ENCODE data around the gene TLK2. TPM values are rescaled to one million over a fixed set of nuclear protein-coding genes. Genes with fewer than 3 reads are reported as not detected.
"Not testable (repeated sequence)": the region's sequence is repeated elsewhere in the genome, so short reads cannot be mapped to it uniquely, and the experiment has no call there.

TLK2 gene
- total and polyA plus RNA-seq, 2 donors (not counting 3 experiments of a cell fraction or from before 2014, with no cell fraction given): 30.7 to 40.7 TPM

- dilution Hi-C loops (cut with MboI; ENCODE audit: extremely low pct_ligation_motif_present, low sequenced_read_pairs); POLR2A ChIA-PET; H3K4me2 ChIP-seq (ENCODE audit: insufficient read depth, low read length); H3K27me3 ChIP-seq (ENCODE audit: control insufficient read depth in 2 of 2, insufficient read depth in 2 of 2, low read length in 2 of 2); CTCF ChIA-PET; H2AFZ ChIP-seq (ENCODE audit: low read depth, low read length); H3K36me3 ChIP-seq (ENCODE audit: control insufficient read depth in 2 of 2, extremely low read depth in 1 of 2, insufficient read depth in 2 of 2, low read length in 2 of 2); H3K9me3 ChIP-seq (replicated peaks; ENCODE audit: control insufficient read depth, insufficient read depth, low read length); BruUV-seq (replicated peaks); FAIRE-seq; H4K20me1 ChIP-seq (replicated peaks; ENCODE audit: control insufficient read depth, extremely low read depth, insufficient read depth, low read length); DNase-seq (ENCODE audit: low read depth, low spot score); H3K9me1 ChIP-seq (replicated peaks; ENCODE audit: control insufficient read depth, extremely low read depth, insufficient read depth, low read length): not testable (repeated sequence)
- H3K4me1 ChIP-seq (ENCODE audit: control insufficient read depth, extremely low read depth, insufficient read depth, low read length): peaks cover 11% of the 10 kb centered on the region
- peak overlapping the region; percentile 83 for H3K9ac ChIP-seq (replicated peaks; ENCODE audit: extremely low read depth, insufficient read depth, low read length)
- peaks cover 46% of the 10 kb centered on the region for H3K79me2 ChIP-seq (ENCODE audit: control insufficient read depth, insufficient read depth, low read length)
- intact Hi-C loops (cut with micrococcal nuclease): loop anchor here (5.0 kb wide), 1 partner anchor 57 kb away; the partner anchor contains the start of gene METTL2A
- H3K4me3 ChIP-seq (replicated peaks in 1 of 3; ENCODE audit: insufficient read depth in 1 of 3, low read depth in 1 of 3, low read length in 3 of 3): peak overlapping the region; percentile 61 to 94 (median 92)
- peak overlapping the region; percentile 71 for H3K27ac ChIP-seq (ENCODE audit: insufficient read depth, low read depth, low read length)
Measured at GRCh38 chr17:62478880-62479638, 434 bp downstream of the TLK2 start.

- H3K79me2 ChIP-seq (ENCODE audit: control insufficient read depth, insufficient read depth, low read length): peaks cover 46% of the 10 kb centered on the region
- H3K27me3 ChIP-seq (ENCODE audit: control insufficient read depth in 2 of 2, insufficient read depth in 2 of 2, low read length in 2 of 2); H2AFZ ChIP-seq (ENCODE audit: low read depth, low read length); H3K9me1 ChIP-seq (replicated peaks; ENCODE audit: control insufficient read depth, extremely low read depth, insufficient read depth, low read length); H4K20me1 ChIP-seq (replicated peaks; ENCODE audit: control insufficient read depth, extremely low read depth, insufficient read depth, low read length); H3K9me3 ChIP-seq (replicated peaks; ENCODE audit: control insufficient read depth, insufficient read depth, low read length); DNase-seq (ENCODE audit: low read depth, low spot score); H3K36me3 ChIP-seq (ENCODE audit: control insufficient read depth in 2 of 2, extremely low read depth in 1 of 2, insufficient read depth in 2 of 2, low read length in 2 of 2); dilution Hi-C loops (cut with MboI; ENCODE audit: extremely low pct_ligation_motif_present, low sequenced_read_pairs); CTCF ChIA-PET; POLR2A ChIA-PET: not testable (repeated sequence)
- peaks cover 11% of the 10 kb centered on the region for H3K4me1 ChIP-seq (ENCODE audit: control insufficient read depth, extremely low read depth, insufficient read depth, low read length)
- intact Hi-C loops (cut with micrococcal nuclease): loop anchor here (5.0 kb wide), 1 partner anchor 57 kb away; the partner anchor contains the start of gene METTL2A
- H3K4me3 ChIP-seq (replicated peaks in 1 of 3; ENCODE audit: insufficient read depth in 1 of 3, low read depth in 1 of 3, low read length in 3 of 3): peak overlapping the region; percentile 61 to 94 (median 92)
- H3K4me2 ChIP-seq (ENCODE audit: insufficient read depth, low read length): peak overlapping the region; percentile 89
- peak overlapping the region; percentile 67 for H3K9ac ChIP-seq (replicated peaks; ENCODE audit: extremely low read depth, insufficient read depth, low read length)
- FAIRE-seq: peak; percentile 87
- H3K27ac ChIP-seq (ENCODE audit: insufficient read depth, low read depth, low read length): peak overlapping the region; percentile 71
- BruUV-seq (replicated peaks): TSS peak; percentile 36
Measured at GRCh38 chr17:62479639-62480258, 1.1 kb downstream of the TLK2 start.

- H3K79me2 ChIP-seq (ENCODE audit: control insufficient read depth, insufficient read depth, low read length): peaks cover 67% of the 10 kb centered on the region
- H3K9me1 ChIP-seq (replicated peaks; ENCODE audit: control insufficient read depth, extremely low read depth, insufficient read depth, low read length); H3K9me3 ChIP-seq (replicated peaks; ENCODE audit: control insufficient read depth, insufficient read depth, low read length); H4K20me1 ChIP-seq (replicated peaks; ENCODE audit: control insufficient read depth, extremely low read depth, insufficient read depth, low read length); H3K27ac ChIP-seq (ENCODE audit: insufficient read depth, low read depth, low read length); CTCF ChIA-PET; H3K36me3 ChIP-seq (ENCODE audit: control insufficient read depth in 2 of 2, extremely low read depth in 1 of 2, insufficient read depth in 2 of 2, low read length in 2 of 2); H3K4me1 ChIP-seq (ENCODE audit: control insufficient read depth, extremely low read depth, insufficient read depth, low read length); dilution Hi-C loops (cut with MboI; ENCODE audit: extremely low pct_ligation_motif_present, low sequenced_read_pairs); BruUV-seq (replicated peaks); H3K4me2 ChIP-seq (ENCODE audit: insufficient read depth, low read length); intact Hi-C loops (cut with micrococcal nuclease); DNase-seq (ENCODE audit: low read depth, low spot score); H2AFZ ChIP-seq (ENCODE audit: low read depth, low read length); H3K27me3 ChIP-seq (ENCODE audit: control insufficient read depth in 2 of 2, insufficient read depth in 2 of 2, low read length in 2 of 2); H3K4me3 ChIP-seq (replicated peaks in 1 of 3; ENCODE audit: insufficient read depth in 1 of 3, low read depth in 1 of 3, low read length in 3 of 3); FAIRE-seq; H3K9ac ChIP-seq (replicated peaks; ENCODE audit: extremely low read depth, insufficient read depth, low read length); POLR2A ChIA-PET: not testable (repeated sequence)
Measured at GRCh38 chr17:62482553-62482952, 3.9 kb downstream of the TLK2 start.

DNA sequence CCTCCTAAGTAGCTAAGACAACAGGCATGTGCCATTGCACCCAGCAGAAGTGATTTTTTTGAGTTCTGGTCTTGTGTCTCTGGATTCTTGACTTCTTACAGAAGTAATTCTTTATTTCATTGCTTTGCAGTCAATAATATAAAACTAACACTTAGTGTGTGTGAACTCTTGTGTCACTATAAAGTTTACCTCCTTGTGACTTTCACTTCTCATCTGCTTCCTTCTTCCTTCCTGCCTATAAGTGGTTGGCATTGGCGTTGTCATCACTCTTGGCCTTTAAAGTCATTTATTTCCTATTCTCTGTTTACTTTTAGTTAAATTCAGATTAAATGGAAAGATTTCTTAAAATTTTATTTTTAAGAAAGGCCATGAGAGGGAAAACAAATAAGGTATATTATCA, 12.4 kb downstream of the TLK2 start:
- H4K20me1 ChIP-seq (replicated peaks; ENCODE audit: control insufficient read depth, extremely low read depth, insufficient read depth, low read length); BruUV-seq (replicated peaks); H3K27me3 ChIP-seq (ENCODE audit: control insufficient read depth in 2 of 2, insufficient read depth in 2 of 2, low read length in 2 of 2); H2AFZ ChIP-seq (ENCODE audit: low read depth, low read length); H3K27ac ChIP-seq (ENCODE audit: insufficient read depth, low read depth, low read length); H3K4me3 ChIP-seq (replicated peaks in 1 of 3; ENCODE audit: insufficient read depth in 1 of 3, low read depth in 1 of 3, low read length in 3 of 3); intact Hi-C loops (cut with micrococcal nuclease); H3K4me2 ChIP-seq (ENCODE audit: insufficient read depth, low read length); H3K4me1 ChIP-seq (ENCODE audit: control insufficient read depth, extremely low read depth, insufficient read depth, low read length); H3K36me3 ChIP-seq (ENCODE audit: control insufficient read depth in 2 of 2, extremely low read depth in 1 of 2, insufficient read depth in 2 of 2, low read length in 2 of 2); POLR2A ChIA-PET; H3K9me1 ChIP-seq (replicated peaks; ENCODE audit: control insufficient read depth, extremely low read depth, insufficient read depth, low read length); H3K9ac ChIP-seq (replicated peaks; ENCODE audit: extremely low read depth, insufficient read depth, low read length); dilution Hi-C loops (cut with MboI; ENCODE audit: extremely low pct_ligation_motif_present, low sequenced_read_pairs); H3K9me3 ChIP-seq (replicated peaks; ENCODE audit: control insufficient read depth, insufficient read depth, low read length); CTCF ChIA-PET; DNase-seq (ENCODE audit: low read depth, low spot score): not testable (repeated sequence)
- peak; percentile 57 for FAIRE-seq
- H3K79me2 ChIP-seq (ENCODE audit: control insufficient read depth, insufficient read depth, low read length): peaks cover 85% of the 10 kb centered on the region

Data from endothelial cell of umbilical vein (primary cell).